Loucy (cell line): Measurements from ENCODE around the gene RPA3.

Experiments used
- H2AFZ ChIP-seq: fragments of 200-600 bp; sonication (generic); 2 replicates; pipeline ENCODE4 v1.6.0; 2016; ENCODE audit warnings: antibody characterized with exemption, mild to moderate bottlenecking, low read length, moderate library complexity
- H3F3A ChIP-seq: fragments of 200-600 bp; 2 replicates; pipeline ENCODE4 v1.6.0; 2016; ENCODE audit warnings: antibody characterized with exemption, low read depth, mild to moderate bottlenecking
- H3K27me3 ChIP-seq: fragments of 200-600 bp; sonication (generic); 2 replicates; pipeline ENCODE4 v1.6.1; 2014; ENCODE audit warnings: low read length, mild to moderate bottlenecking; ENCODE audit not compliant: insufficient read depth, poor library complexity, severe bottlenecking
- H3K36me3 ChIP-seq: fragments of 200-600 bp; sonication (generic); 2 replicates; pipeline ENCODE4 v1.6.1; 2016; ENCODE audit warnings: low read length; ENCODE audit not compliant: insufficient read depth
- H3K4me1 ChIP-seq: fragments of 200-600 bp; sonication (generic); 2 replicates; pipeline ENCODE4 v1.5.1; 2014; ENCODE audit warnings: low read length, mild to moderate bottlenecking; ENCODE audit not compliant: insufficient read depth, poor library complexity, severe bottlenecking
- H3K4me2 ChIP-seq: fragments of 200-600 bp; sonication (generic); 2 replicates; pipeline ENCODE4 v1.6.0; 2014; ENCODE audit warnings: antibody characterized with exemption, low read length, low read depth, mild to moderate bottlenecking; ENCODE audit not compliant: poor library complexity, severe bottlenecking
- H3K4me3 ChIP-seq: fragments of 200-600 bp; sonication (generic); 2 replicates; pipeline ENCODE4 v1.5.1; 2014; ENCODE audit warnings: low read length, mild to moderate bottlenecking, mixed read lengths; ENCODE audit not compliant: poor library complexity, severe bottlenecking
- H3K79me2 ChIP-seq: fragments of 200-600 bp; sonication (generic); 2 replicates; pipeline ENCODE4 v1.6.1; 2014; ENCODE audit warnings: low read length; ENCODE audit not compliant: insufficient read depth
- H3K9ac ChIP-seq: fragments of 200-600 bp; sonication (generic); 2 replicates; pipeline ENCODE4 v1.6.0; 2014; ENCODE audit warnings: mild to moderate bottlenecking, low read depth, low read length, moderate library complexity; ENCODE audit not compliant: poor library complexity, severe bottlenecking
- H3K9me2 ChIP-seq: fragments of 200-600 bp; sonication (generic); replicated peaks from 2 replicates; pipeline ENCODE4 v1.6.1; 2016; ENCODE audit warnings: low read depth, low read length, mixed read lengths
- H3K9me3 ChIP-seq: fragments of 200-600 bp; sonication (generic); 2 replicates; pipeline ENCODE4 v1.6.1; 2014; ENCODE audit warnings: mild to moderate bottlenecking, antibody characterized with exemption, low read length, low read depth; ENCODE audit not compliant: insufficient read depth
- H4K20me1 ChIP-seq: fragments of 200-600 bp; sonication (generic); 2 replicates; pipeline ENCODE4 v1.6.0; 2014; ENCODE audit warnings: antibody characterized with exemption, low read length, mild to moderate bottlenecking; ENCODE audit not compliant: insufficient read depth, poor library complexity, severe bottlenecking
- EZH2phosphoT487 ChIP-seq: fragments of 200-600 bp; IDR thresholded peaks from 2 replicates; pipeline ENCODE4 v1.6.1; 2018; ENCODE audit warnings: antibody characterized with exemption, mild to moderate bottlenecking, moderate library complexity, borderline replicate concordance
- TF ChIP-seq, protein P1 (sequence below): fragments of 200-600 bp; sonication (generic); conservative IDR thresholded peaks from 2 replicates; pipeline ENCODE4 v1.5.1; 2014; ENCODE audit warnings: mild to moderate bottlenecking, antibody characterized with exemption, low read length

RPA3 gene

GRCh38 chr7:7703427-7703826 lies 15.0 kb downstream of the RPA3 start:
- H3K36me3 ChIP-seq: no peaks in the 10 kb centered on the region
- H3K4me3 ChIP-seq: no peak overlapping the region
- peaks cover 24% of the 10 kb centered on the region for H3K4me1 ChIP-seq
- H2AFZ ChIP-seq: no peak overlapping the region
- no peak overlapping the region for H3K9ac ChIP-seq
- H3K79me2 ChIP-seq: no peaks in the 10 kb centered on the region
- H3K27me3 ChIP-seq: no peaks in the 10 kb centered on the region
- no peak overlapping the region for H3K4me2 ChIP-seq
- TF ChIP-seq, protein P1, sequence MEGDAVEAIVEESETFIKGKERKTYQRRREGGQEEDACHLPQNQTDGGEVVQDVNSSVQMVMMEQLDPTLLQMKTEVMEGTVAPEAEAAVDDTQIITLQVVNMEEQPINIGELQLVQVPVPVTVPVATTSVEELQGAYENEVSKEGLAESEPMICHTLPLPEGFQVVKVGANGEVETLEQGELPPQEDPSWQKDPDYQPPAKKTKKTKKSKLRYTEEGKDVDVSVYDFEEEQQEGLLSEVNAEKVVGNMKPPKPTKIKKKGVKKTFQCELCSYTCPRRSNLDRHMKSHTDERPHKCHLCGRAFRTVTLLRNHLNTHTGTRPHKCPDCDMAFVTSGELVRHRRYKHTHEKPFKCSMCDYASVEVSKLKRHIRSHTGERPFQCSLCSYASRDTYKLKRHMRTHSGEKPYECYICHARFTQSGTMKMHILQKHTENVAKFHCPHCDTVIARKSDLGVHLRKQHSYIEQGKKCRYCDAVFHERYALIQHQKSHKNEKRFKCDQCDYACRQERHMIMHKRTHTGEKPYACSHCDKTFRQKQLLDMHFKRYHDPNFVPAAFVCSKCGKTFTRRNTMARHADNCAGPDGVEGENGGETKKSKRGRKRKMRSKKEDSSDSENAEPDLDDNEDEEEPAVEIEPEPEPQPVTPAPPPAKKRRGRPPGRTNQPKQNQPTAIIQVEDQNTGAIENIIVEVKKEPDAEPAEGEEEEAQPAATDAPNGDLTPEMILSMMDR: no peak
- no peak for TF ChIP-seq EZH2phosphoT487
- H3K9me2 ChIP-seq: no peaks in the 10 kb centered on the region
- no peaks in the 10 kb centered on the region for H3K9me3 ChIP-seq
- H3F3A ChIP-seq: no peaks in the 10 kb centered on the region
- no peaks in the 10 kb centered on the region for H4K20me1 ChIP-seq

DNA sequence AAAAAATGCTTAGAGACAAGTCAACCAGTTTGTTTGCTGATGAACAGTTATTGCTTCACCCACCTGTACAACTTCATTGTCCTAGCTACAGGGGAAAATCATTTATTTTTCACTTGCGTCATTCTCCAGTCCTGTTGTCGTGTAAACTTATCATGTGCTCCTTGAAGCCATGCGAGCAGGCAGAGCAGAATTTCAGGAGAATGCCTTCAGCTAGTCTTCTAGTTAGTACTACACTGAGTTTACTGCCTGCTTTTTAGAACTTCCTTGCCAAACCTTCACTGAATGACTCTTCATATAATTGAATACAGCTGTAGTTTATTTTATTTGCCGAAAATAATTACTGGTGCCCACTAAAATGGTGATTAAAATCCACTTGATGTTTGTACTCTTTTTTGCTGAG lies 15.6 kb downstream of the RPA3 start:
- no peaks in the 10 kb centered on the region for H3K27me3 ChIP-seq
- H3K4me2 ChIP-seq: no peak overlapping the region
- peaks cover 30% of the 10 kb centered on the region for H3K4me1 ChIP-seq
- no peak overlapping the region for H3K9ac ChIP-seq
- H2AFZ ChIP-seq: no peak overlapping the region
- TF ChIP-seq, protein P1: no peak
- TF ChIP-seq EZH2phosphoT487: no peak
- H4K20me1 ChIP-seq: no peaks in the 10 kb centered on the region
- H3K9me3 ChIP-seq: no peaks in the 10 kb centered on the region
- H3F3A ChIP-seq: no peaks in the 10 kb centered on the region
- no peaks in the 10 kb centered on the region for H3K36me3 ChIP-seq
- no peaks in the 10 kb centered on the region for H3K79me2 ChIP-seq
- no peak overlapping the region for H3K4me3 ChIP-seq
- H3K9me2 ChIP-seq: no peaks in the 10 kb centered on the region

- no peak overlapping the region for H3K4me3 ChIP-seq
- no peaks in the 10 kb centered on the region for H4K20me1 ChIP-seq
- no peaks in the 10 kb centered on the region for H3K27me3 ChIP-seq
- H3K4me2 ChIP-seq: no peak overlapping the region
- no peak overlapping the region for H2AFZ ChIP-seq
- H3F3A ChIP-seq: no peaks in the 10 kb centered on the region; the same call in 1 of the 2 replicates
- H3K9ac ChIP-seq: no peak overlapping the region
- no peaks in the 10 kb centered on the region for H3K79me2 ChIP-seq
- no peaks in the 10 kb centered on the region for H3K36me3 ChIP-seq
- H3K9me2 ChIP-seq: no peaks in the 10 kb centered on the region
- H3K9me3 ChIP-seq: no peaks in the 10 kb centered on the region
- peaks cover 42% of the 10 kb centered on the region for H3K4me1 ChIP-seq
- TF ChIP-seq EZH2phosphoT487: no peak
- TF ChIP-seq, protein P1: no peak
Measured at GRCh38 chr7:7701527-7701926, 16.9 kb downstream of the RPA3 start.
